Midbrain (tissue), 1 donor: ENCODE data around the gene RMDN3.

Experiments
- DNase-seq: peaks from one replicate; lab custom pipeline; 2025; lab: John Stamatoyannopoulos, UW

Gene RMDN3

GRCh38 chr15:40693904-40694687, 61.0 kb downstream of the RMDN3 start:
- no peak for DNase-seq

GRCh38 chr15:40691737-40692136, 63.3 kb downstream of the RMDN3 start:
- no peak for DNase-seq

DNA sequence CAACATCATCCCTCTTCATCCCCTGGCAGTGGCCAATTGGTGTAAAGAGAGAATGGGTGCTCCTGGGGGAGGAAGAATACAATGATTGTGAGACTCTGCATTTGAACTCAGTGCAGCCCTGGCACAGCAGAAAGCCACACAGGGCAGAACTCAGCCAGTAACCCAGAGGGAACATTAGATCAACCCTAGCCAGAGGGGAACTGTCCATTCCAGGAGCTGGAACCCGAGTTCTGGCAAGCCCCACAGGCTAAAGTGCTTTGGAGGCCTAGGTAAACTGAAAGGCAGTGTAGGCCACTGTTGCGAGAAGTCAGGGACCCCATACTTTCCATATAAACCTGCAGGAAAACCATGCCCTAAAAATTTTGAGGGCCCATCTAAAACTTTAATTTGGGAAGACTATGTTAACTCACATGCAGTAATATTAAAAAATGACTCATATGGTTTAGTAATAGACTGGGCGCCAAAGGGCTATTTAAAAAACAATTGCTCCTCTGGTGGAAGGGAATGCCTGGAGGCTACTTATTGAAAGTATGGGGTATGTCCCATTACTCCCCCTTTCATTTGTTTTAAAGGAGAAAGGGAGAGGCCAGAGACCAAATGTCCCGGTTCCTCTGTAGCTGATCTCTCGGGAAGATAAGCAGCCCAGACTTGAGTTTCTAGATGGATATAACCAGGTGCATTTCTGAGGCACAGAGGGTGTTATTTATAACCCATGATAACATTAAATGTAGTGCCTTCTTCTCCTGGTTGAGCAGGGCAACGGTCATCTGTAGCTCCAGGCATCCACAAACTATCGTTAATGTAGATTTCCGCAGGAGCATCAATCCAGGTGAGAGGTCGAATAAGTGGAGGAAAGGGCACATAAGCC, 65.9 kb downstream of the RMDN3 start:
- DNase-seq, result no peak
